Ecto neural progenitor cell (in vitro differentiated cells): Measurements from ENCODE around the gene DENND4C.
"Not testable (repeated sequence)": the region's sequence is repeated elsewhere in the genome, so short reads cannot be mapped to it uniquely, and the experiment has no call there.

Source experiments
- DNase-seq: peaks from one replicate; pipeline ENCODE4 v3.0.0-alpha.2; 2018; ENCODE audit warnings: low spot score

DENND4C gene

GRCh38 chr9:19375538-19375937, 145.0 kb downstream of the DENND4C start:
- no peak for DNase-seq

- DNase-seq, result no peak
Observed at GRCh38 chr9:19376931-19377330, 146.4 kb downstream of the DENND4C start.

- DNase-seq, result no peak
Observed at GRCh38 chr9:19378164-19378563, 147.7 kb downstream of the DENND4C start.

- DNase-seq, result no peak
Observed at GRCh38 chr9:19378647-19379046, 148.2 kb downstream of the DENND4C start.

GRCh38 chr9:19379283-19379682, 148.8 kb downstream of the DENND4C start:
- no peak for DNase-seq

- no peak for DNase-seq
Observed at GRCh38 chr9:19379697-19380046, 149.2 kb downstream of the DENND4C start.

GRCh38 chr9:19380826-19381075, 150.3 kb downstream of the DENND4C start:
- DNase-seq, result no peak

- DNase-seq, result no peak
Observed at GRCh38 chr9:19381656-19382055, 151.2 kb downstream of the DENND4C start.

- not testable (repeated sequence) for DNase-seq
Observed at GRCh38 chr9:19385212-19385611, 154.7 kb downstream of the DENND4C start.

GRCh38 chr9:19385786-19386501, 155.5 kb downstream of the DENND4C start:
- no peak for DNase-seq

GRCh38 chr9:19386502-19387044, 156.1 kb downstream of the DENND4C start:
- DNase-seq, result no peak

- no peak for DNase-seq
Observed at GRCh38 chr9:19387317-19387716, 156.8 kb downstream of the DENND4C start.

- not testable (repeated sequence) for DNase-seq
Observed at GRCh38 chr9:19389539-19389938, 159.0 kb downstream of the DENND4C start.

- DNase-seq, result no peak
Observed at GRCh38 chr9:19397845-19398244, 167.4 kb downstream of the DENND4C start.

- not testable (repeated sequence) for DNase-seq
Observed at GRCh38 chr9:19403231-19403630, 172.7 kb downstream of the DENND4C start.

- DNase-seq, result no peak
Observed at GRCh38 chr9:19404283-19405075, 174.0 kb downstream of the DENND4C start.

GRCh38 chr9:19405771-19406170, 175.3 kb downstream of the DENND4C start:
- DNase-seq, result no peak

GRCh38 chr9:19408316-19408692, 177.8 kb downstream of the DENND4C start:
- no peak for DNase-seq

GRCh38 chr9:19408693-19409400, 178.4 kb downstream of the DENND4C start, which contains the start of gene ACER2:
Gene ACER2, plus strand, starts transcription at chr9:19409009. Its CDS starts 76 bp downstream, at chr9:19409085.
- peak; percentile 96 for DNase-seq

GRCh38 chr9:19409401-19410194, 179.1 kb downstream of the DENND4C start:
- DNase-seq, result no peak

- no peak for DNase-seq
Observed at GRCh38 chr9:19410195-19410503, 179.7 kb downstream of the DENND4C start.

GRCh38 chr9:19410594-19410993, 180.1 kb downstream of the DENND4C start:
- no peak for DNase-seq
